GM23338 (cell line): Measurements from ENCODE around the gene ACY1. TPM values are rescaled to one million over a fixed set of nuclear protein-coding genes. Genes with fewer than 3 reads are reported as not detected.

ENCODE experiments used
- ATAC-seq: fragments of 200-7000 bp; cut with Tn5 transposase; 3 replicates; pipeline ENCODE4 v1.9.1; 2020
- DNase-seq: peaks from one replicate; pipeline ENCODE4 v3.0.0-alpha.2; 2015; ENCODE audit warnings: low spot score
- H2AFZ ChIP-seq: fragments of 200-600 bp; sonication (generic); 2 replicates; pipeline ENCODE4 v1.8.0; 2016; ENCODE audit warnings: antibody characterized with exemption, mild to moderate bottlenecking, moderate library complexity
- H3F3A ChIP-seq: fragments of 200-600 bp; sonication (generic); replicated peaks from 2 replicates; pipeline ENCODE4 v1.8.0; 2017; ENCODE audit warnings: antibody characterized with exemption, mixed run types, low read depth
- H3K27ac ChIP-seq: fragments of 200-600 bp; sonication (generic); 2 replicates; pipeline ENCODE4 v1.6.1; 2016; ENCODE audit warnings: low read depth
- H3K27me3 ChIP-seq: fragments of 200-600 bp; sonication (generic); 2 replicates; pipeline ENCODE4 v1.8.0; 2016; ENCODE audit warnings: mild to moderate bottlenecking, mixed run types, moderate library complexity; ENCODE audit not compliant: insufficient read depth
- H3K36me3 ChIP-seq: fragments of 200-600 bp; sonication (generic); 2 replicates; pipeline ENCODE4 v1.8.0; 2016; ENCODE audit warnings: mild to moderate bottlenecking; ENCODE audit not compliant: insufficient read depth
- H3K4me1 ChIP-seq: fragments of 200-600 bp; sonication (generic); 2 replicates; pipeline ENCODE4 v1.8.0; 2016; ENCODE audit warnings: mild to moderate bottlenecking, moderate library complexity; ENCODE audit not compliant: insufficient read depth
- H3K4me2 ChIP-seq: fragments of 200-600 bp; sonication (generic); 2 replicates; pipeline ENCODE4 v1.7.1; 2017; ENCODE audit warnings: mixed run types
- H3K4me3 ChIP-seq: fragments of 200-600 bp; sonication (generic); 2 replicates; pipeline ENCODE4 v1.6.1; 2016; ENCODE audit warnings: mixed run types
- H3K79me2 ChIP-seq: fragments of 200-600 bp; sonication (generic); replicated peaks from 2 replicates; pipeline ENCODE4 v1.8.0; 2017; ENCODE audit warnings: mild to moderate bottlenecking; ENCODE audit not compliant: insufficient read depth
- H3K9me2 ChIP-seq: fragments of 200-600 bp; sonication (generic); 2 replicates; pipeline ENCODE4 v1.8.0; 2017; ENCODE audit not compliant: insufficient read depth
- H4K20me1 ChIP-seq: fragments of 200-600 bp; sonication (generic); replicated peaks from 2 replicates; pipeline ENCODE4 v1.8.0; 2017; ENCODE audit warnings: mild to moderate bottlenecking; ENCODE audit not compliant: insufficient read depth
- H3K27ac Mint-ChIP-seq: 2 replicates; pipeline ENCODE4 v1.8.0; 2020; ENCODE audit warnings: inconsistent platforms, mild to moderate bottlenecking, moderate library complexity, mixed read lengths
- H3K27me3 Mint-ChIP-seq: 3 replicates; pipeline ENCODE4 v1.8.0; 2022; ENCODE audit warnings: low read depth, mild to moderate bottlenecking, moderate library complexity, mixed read lengths, inconsistent platforms; ENCODE audit not compliant: insufficient read depth, poor library complexity
- H3K36me3 Mint-ChIP-seq: 3 replicates; pipeline ENCODE4 v1.8.0; 2021; ENCODE audit warnings: low read depth, mild to moderate bottlenecking, inconsistent platforms, moderate library complexity, mixed read lengths
- H3K4me1 Mint-ChIP-seq: 3 replicates; pipeline ENCODE4 v1.8.0; 2020; ENCODE audit warnings: mild to moderate bottlenecking, inconsistent platforms, mixed read lengths
- H3K4me3 Mint-ChIP-seq: 3 replicates; pipeline ENCODE4 v1.8.0; 2021; ENCODE audit warnings: moderate library complexity, mild to moderate bottlenecking, inconsistent platforms, mixed read lengths
- H3K9me3 Mint-ChIP-seq: 3 replicates; pipeline ENCODE4 v1.8.0; 2020; ENCODE audit warnings: moderate library complexity, mild to moderate bottlenecking, inconsistent platforms, mixed read lengths
- EZH2 ChIP-seq: fragments of 200-600 bp; sonication (generic); IDR thresholded peaks from one replicate; pipeline ENCODE4 v1.8.0; 2017; ENCODE audit warnings: antibody characterized with exemption, mild to moderate bottlenecking, low read depth; ENCODE audit not compliant: unreplicated experiment
- JUNB ChIP-seq: IDR thresholded peaks from one replicate; pipeline ENCODE4 v1.6.1; 2016; ENCODE audit warnings: antibody characterized with exemption; ENCODE audit not compliant: unreplicated experiment
- NANOG ChIP-seq: IDR thresholded peaks from 2 replicates; pipeline ENCODE4 v1.6.1; 2016; ENCODE audit warnings: antibody characterized with exemption, borderline replicate concordance
- ZNF114 ChIP-seq: fragments of 250-450 bp; sonication (Bioruptor Pico); IDR thresholded peaks from 2 replicates; pipeline ENCODE4 v1.5.0; 2020; ENCODE audit warnings: mild to moderate bottlenecking, moderate library complexity
- ZNF331 ChIP-seq: fragments of 250-450 bp; sonication (Bioruptor Pico); IDR thresholded peaks from 2 replicates; pipeline ENCODE4 v1.5.0; 2020; ENCODE audit warnings: low read depth, mild to moderate bottlenecking, moderate library complexity
- polyA plus RNA-seq: library from polyadenylated mRNA; unstranded; fragments of >200 nt; fragmentation: Nextera tagmentation; extraction: Ambion mirVana; gene quantifications from 2 replicates; pipeline ENCODE4 v1.2.1, GENCODE V29; 2016
- total RNA-seq: library from RNA; depleted of rRNA; stranded (reverse); fragments of >200 nt; shearing (Covaris generic); gene quantifications from 2 replicates; pipeline ENCODE4 v1.2.3, GENCODE V29; 2014
- TF ChIP-seq, protein P1 (sequence below): IDR thresholded peaks from 2 replicates; pipeline ENCODE4 v1.6.1; 2016; ENCODE audit warnings: antibody characterized with exemption
- TF ChIP-seq, protein P2 (sequence below): fragments of 250-450 bp; sonication (Bioruptor Pico); IDR thresholded peaks from 2 replicates; pipeline ENCODE4 v1.5.0; 2020; ENCODE audit warnings: mild to moderate bottlenecking, moderate library complexity

The ACY1 gene
- total and polyA plus RNA-seq, 2 experiments from 2014 or later, result 38.4 to 62.8 TPM

DNA sequence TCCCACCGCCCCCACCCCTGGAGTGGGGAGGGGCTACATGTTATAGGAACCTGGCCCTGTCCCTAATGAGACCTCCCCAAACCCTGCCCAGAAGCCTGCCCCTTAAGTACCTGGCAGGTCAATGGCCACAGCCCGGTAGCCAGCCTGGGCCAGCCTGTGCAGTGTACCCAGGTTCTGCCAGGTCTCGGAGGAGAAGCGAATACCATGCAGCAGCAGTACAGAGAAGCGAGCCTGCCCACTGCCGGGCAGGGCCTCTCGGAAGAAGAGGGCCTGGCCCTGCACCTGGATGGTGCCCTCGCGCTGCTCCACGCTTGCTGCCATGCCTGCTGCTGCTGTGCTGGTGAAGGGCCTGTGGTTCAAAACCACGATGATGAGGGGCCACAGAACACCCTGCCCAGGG lies 12.0 kb upstream of the ACY1 start:
- no peaks in the 10 kb centered on the region for H4K20me1 ChIP-seq
- Mint-ChIP-seq H3K27me3 (peaks cover 37% of the 10 kb centered on the region), H3K27ac (no peak overlapping the region), H3K9me3 (no peaks in the 10 kb centered on the region; the same call in 1 of the 3 replicates), H3K4me1 (peaks cover 43% of the 10 kb centered on the region), H3K36me3 (peaks cover 3% of the 10 kb centered on the region; the same call in 2 of the 3 replicates), H3K4me3 (no peak overlapping the region)
- H3F3A ChIP-seq, result peaks cover 31% of the 10 kb centered on the region
- H3K27me3 ChIP-seq, result peaks cover 27% of the 10 kb centered on the region
- ATAC-seq (no peak), DNase-seq (no peak)
- H3K36me3 ChIP-seq, result no peaks in the 10 kb centered on the region
- no peaks in the 10 kb centered on the region for H3K79me2 ChIP-seq
- H3K4me2 ChIP-seq, result no peak overlapping the region
- TF ChIP-seq JUNB (no peak), EZH2 (no peak), ZNF331 (no peak), NANOG (no peak), ZNF114 (CRISPR knock-in tag) (no peak)
- TF ChIP-seq, protein P1, sequence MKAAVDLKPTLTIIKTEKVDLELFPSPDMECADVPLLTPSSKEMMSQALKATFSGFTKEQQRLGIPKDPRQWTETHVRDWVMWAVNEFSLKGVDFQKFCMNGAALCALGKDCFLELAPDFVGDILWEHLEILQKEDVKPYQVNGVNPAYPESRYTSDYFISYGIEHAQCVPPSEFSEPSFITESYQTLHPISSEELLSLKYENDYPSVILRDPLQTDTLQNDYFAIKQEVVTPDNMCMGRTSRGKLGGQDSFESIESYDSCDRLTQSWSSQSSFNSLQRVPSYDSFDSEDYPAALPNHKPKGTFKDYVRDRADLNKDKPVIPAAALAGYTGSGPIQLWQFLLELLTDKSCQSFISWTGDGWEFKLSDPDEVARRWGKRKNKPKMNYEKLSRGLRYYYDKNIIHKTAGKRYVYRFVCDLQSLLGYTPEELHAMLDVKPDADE, result no peak
- TF ChIP-seq, protein P2, sequence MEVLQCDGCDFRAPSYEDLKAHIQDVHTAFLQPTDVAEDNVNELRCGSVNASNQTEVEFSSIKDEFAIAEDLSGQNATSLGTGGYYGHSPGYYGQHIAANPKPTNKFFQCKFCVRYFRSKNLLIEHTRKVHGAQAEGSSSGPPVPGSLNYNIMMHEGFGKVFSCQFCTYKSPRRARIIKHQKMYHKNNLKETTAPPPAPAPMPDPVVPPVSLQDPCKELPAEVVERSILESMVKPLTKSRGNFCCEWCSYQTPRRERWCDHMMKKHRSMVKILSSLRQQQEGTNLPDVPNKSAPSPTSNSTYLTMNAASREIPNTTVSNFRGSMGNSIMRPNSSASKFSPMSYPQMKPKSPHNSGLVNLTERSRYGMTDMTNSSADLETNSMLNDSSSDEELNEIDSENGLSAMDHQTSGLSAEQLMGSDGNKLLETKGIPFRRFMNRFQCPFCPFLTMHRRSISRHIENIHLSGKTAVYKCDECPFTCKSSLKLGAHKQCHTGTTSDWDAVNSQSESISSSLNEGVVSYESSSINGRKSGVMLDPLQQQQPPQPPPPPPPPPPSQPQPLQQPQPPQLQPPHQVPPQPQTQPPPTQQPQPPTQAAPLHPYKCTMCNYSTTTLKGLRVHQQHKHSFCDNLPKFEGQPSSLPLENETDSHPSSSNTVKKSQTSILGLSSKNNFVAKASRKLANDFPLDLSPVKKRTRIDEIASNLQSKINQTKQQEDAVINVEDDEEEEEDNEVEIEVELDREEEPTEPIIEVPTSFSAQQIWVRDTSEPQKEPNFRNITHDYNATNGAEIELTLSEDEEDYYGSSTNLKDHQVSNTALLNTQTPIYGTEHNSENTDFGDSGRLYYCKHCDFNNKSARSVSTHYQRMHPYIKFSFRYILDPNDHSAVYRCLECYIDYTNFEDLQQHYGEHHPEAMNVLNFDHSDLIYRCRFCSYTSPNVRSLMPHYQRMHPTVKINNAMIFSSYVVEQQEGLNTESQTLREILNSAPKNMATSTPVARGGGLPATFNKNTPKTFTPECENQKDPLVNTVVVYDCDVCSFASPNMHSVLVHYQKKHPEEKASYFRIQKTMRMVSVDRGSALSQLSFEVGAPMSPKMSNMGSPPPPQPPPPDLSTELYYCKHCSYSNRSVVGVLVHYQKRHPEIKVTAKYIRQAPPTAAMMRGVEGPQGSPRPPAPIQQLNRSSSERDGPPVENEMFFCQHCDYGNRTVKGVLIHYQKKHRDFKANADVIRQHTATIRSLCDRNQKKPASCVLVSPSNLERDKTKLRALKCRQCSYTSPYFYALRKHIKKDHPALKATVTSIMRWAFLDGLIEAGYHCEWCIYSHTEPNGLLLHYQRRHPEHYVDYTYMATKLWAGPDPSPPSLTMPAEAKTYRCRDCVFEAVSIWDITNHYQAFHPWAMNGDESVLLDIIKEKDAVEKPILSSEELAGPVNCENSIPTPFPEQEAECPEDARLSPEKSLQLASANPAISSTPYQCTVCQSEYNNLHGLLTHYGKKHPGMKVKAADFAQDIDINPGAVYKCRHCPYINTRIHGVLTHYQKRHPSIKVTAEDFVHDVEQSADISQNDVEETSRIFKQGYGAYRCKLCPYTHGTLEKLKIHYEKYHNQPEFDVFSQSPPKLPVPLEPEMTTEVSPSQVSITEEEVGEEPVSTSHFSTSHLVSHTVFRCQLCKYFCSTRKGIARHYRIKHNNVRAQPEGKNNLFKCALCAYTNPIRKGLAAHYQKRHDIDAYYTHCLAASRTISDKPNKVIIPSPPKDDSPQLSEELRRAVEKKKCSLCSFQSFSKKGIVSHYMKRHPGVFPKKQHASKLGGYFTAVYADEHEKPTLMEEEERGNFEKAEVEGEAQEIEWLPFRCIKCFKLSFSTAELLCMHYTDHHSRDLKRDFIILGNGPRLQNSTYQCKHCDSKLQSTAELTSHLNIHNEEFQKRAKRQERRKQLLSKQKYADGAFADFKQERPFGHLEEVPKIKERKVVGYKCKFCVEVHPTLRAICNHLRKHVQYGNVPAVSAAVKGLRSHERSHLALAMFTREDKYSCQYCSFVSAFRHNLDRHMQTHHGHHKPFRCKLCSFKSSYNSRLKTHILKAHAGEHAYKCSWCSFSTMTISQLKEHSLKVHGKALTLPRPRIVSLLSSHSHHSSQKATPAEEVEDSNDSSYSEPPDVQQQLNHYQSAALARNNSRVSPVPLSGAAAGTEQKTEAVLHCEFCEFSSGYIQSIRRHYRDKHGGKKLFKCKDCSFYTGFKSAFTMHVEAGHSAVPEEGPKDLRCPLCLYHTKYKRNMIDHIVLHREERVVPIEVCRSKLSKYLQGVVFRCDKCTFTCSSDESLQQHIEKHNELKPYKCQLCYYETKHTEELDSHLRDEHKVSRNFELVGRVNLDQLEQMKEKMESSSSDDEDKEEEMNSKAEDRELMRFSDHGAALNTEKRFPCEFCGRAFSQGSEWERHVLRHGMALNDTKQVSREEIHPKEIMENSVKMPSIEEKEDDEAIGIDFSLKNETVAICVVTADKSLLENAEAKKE (CRISPR knock-in tag), result no peak
- H2AFZ ChIP-seq, result no peak overlapping the region
- H3K9me2 ChIP-seq, result no peaks in the 10 kb centered on the region
- peaks cover 35% of the 10 kb centered on the region for H3K4me1 ChIP-seq
- no peak overlapping the region for H3K4me3 ChIP-seq
- H3K27ac ChIP-seq, result no peak overlapping the region
